Uterus (tissue), 4 donors: ENCODE measurements around the gene DPP10. TPM values are rescaled to one million over a fixed set of nuclear protein-coding genes. Genes with fewer than 3 reads are reported as not detected.

ENCODE experiments used
- DNase-seq, 2 donors: peaks; one replicate each; pipeline ENCODE4 v3.0.0-alpha.2; 2019 to 2020
- H3K27ac ChIP-seq, 2 donors: fragments of 200-600 bp; sonication (generic); 1 replicate in 1 of 2; 2 replicates in 1 of 2; pipeline ENCODE4 v1.5.1; 2016 to 2018
- H3K27me3 ChIP-seq, 2 donors: fragments of 200-600 bp; sonication (generic); one replicate each; pipeline ENCODE4 v1.5.1; 2018 to 2019; ENCODE audit warnings: control low read depth in 1 of 2
- H3K36me3 ChIP-seq, 2 donors: fragments of 200-600 bp; sonication (generic); one replicate each; pipeline ENCODE4 v1.5.1; 2019; ENCODE audit warnings: control low read depth in 1 of 2
- H3K4me1 ChIP-seq, 2 donors: fragments of 200-600 bp; sonication (generic); one replicate each; pipeline ENCODE4 v1.5.1; 2018 to 2019; ENCODE audit warnings: control low read depth in 1 of 2
- H3K4me3 ChIP-seq, 2 donors: fragments of 200-600 bp; sonication (generic); 1 replicate in 1 of 2; 2 replicates in 1 of 2; pipeline ENCODE4 v1.5.1; 2018 to 2019; ENCODE audit warnings: mild to moderate bottlenecking in 1 of 2
- H3K9me3 ChIP-seq, 2 donors: fragments of 200-600 bp; sonication (generic); one replicate each; pipeline ENCODE4 v1.5.1; 2019; ENCODE audit warnings: control low read depth in 1 of 2
- POLR2A ChIP-seq, 2 donors: fragments of 450-650 bp; IDR thresholded peaks; one replicate each; pipeline ENCODE4 v1.6.1; 2016; ENCODE audit warnings: antibody characterized with exemption in 2 of 2, mild to moderate bottlenecking in 1 of 2, moderate library complexity in 1 of 2
- intact Hi-C: fragments of 100-400 bp; cut with DNase I; formaldehyde crosslinking; loops from one replicate; pipeline ENCODE4 v1.15.1; 2023; ENCODE audit warnings: low total_unique reads
- total RNA-seq, 4 donors: library from RNA; depleted of rRNA in 3 of 4; stranded (reverse); fragments of >200 nt in 3 of 4; gene quantifications; one replicate each; pipeline versions ENCODE4 v1.1.0 to v1.2.4, GENCODE V29; 2014 to 2023
- TF ChIP-seq, protein P1 (sequence below), 4 experiments: fragments of 200-600 bp in 2 of 4; fragments of 450-650 bp in 2 of 4; sonication (generic) in 2 of 4; IDR thresholded peaks; one replicate each; pipeline ENCODE4 v1.5.1; 2016 to 2019; ENCODE audit warnings: antibody characterized with exemption in 4 of 4, mild to moderate bottlenecking in 2 of 4, moderate library complexity in 1 of 4
- donor health status: DM: yes; HTN: yes; CAD: no.

The DPP10 gene
- total RNA-seq, 4 donors from 2014 or later = 33.0 TPM; not detected in 3

DNA sequence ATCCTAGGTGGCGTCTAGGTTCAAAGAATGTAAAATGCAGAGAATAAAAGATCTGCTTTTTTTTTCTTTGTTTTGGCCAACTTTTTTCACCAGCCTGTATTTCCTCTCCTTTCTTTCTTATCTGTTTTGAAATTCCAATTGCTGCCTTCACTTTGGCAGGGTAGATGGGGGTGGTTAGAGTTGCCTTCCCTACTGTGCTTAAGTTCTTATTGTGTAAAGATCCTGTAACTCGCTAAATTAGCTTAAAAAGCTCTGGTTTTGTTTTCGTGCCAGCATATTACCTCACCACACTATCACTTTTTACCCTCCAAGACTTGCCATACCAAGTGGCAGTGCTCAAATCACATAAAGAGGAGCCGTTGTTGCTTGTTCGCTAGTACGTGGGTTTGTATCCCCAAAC lies 921.7 kb downstream of the DPP10 start:
- Histone ChIP-seq H3K27ac (no peak overlapping the region), H3K9me3 (no peaks in the 10 kb centered on the region), H3K36me3 (no peaks in the 10 kb centered on the region), H3K4me1 (no peaks in the 10 kb centered on the region), H3K4me3 (no peak overlapping the region), H3K27me3 (no peaks in the 10 kb centered on the region)
- DNase-seq = no peak
- intact Hi-C loops = no loop called here
- TF ChIP-seq, protein P1, sequence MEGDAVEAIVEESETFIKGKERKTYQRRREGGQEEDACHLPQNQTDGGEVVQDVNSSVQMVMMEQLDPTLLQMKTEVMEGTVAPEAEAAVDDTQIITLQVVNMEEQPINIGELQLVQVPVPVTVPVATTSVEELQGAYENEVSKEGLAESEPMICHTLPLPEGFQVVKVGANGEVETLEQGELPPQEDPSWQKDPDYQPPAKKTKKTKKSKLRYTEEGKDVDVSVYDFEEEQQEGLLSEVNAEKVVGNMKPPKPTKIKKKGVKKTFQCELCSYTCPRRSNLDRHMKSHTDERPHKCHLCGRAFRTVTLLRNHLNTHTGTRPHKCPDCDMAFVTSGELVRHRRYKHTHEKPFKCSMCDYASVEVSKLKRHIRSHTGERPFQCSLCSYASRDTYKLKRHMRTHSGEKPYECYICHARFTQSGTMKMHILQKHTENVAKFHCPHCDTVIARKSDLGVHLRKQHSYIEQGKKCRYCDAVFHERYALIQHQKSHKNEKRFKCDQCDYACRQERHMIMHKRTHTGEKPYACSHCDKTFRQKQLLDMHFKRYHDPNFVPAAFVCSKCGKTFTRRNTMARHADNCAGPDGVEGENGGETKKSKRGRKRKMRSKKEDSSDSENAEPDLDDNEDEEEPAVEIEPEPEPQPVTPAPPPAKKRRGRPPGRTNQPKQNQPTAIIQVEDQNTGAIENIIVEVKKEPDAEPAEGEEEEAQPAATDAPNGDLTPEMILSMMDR (IDR thresholded peaks at IDR 0.05) = no peak
- TF ChIP-seq POLR2A (IDR thresholded peaks at IDR 0.05) = no peak

- H3K36me3 ChIP-seq = no peaks in the 10 kb centered on the region
- no peaks in the 10 kb centered on the region for H3K9me3 ChIP-seq
- DNase-seq = no peak
- H3K27ac ChIP-seq = no peak overlapping the region
- H3K4me3 ChIP-seq = no peak overlapping the region
- intact Hi-C loops = no loop called here
- TF ChIP-seq, protein P1 (IDR thresholded peaks at IDR 0.05) = no peak
- no peak for TF ChIP-seq POLR2A (IDR thresholded peaks at IDR 0.05)
- H3K27me3 ChIP-seq = no peaks in the 10 kb centered on the region
- no peaks in the 10 kb centered on the region for H3K4me1 ChIP-seq
Measured at GRCh38 chr2:115369400-115369799, 927.0 kb downstream of the DPP10 start.

- H3K36me3 ChIP-seq = no peaks in the 10 kb centered on the region
- intact Hi-C loops = no loop called here
- no peaks in the 10 kb centered on the region for H3K4me1 ChIP-seq
- no peak overlapping the region for H3K4me3 ChIP-seq
- no peak overlapping the region for H3K27ac ChIP-seq
- DNase-seq = no peak
- H3K27me3 ChIP-seq = no peaks in the 10 kb centered on the region
- H3K9me3 ChIP-seq = no peaks in the 10 kb centered on the region
- no peak for TF ChIP-seq POLR2A (IDR thresholded peaks at IDR 0.05)
- TF ChIP-seq, protein P1 (IDR thresholded peaks at IDR 0.05) = no peak
Measured at GRCh38 chr2:115374981-115375380, 932.5 kb downstream of the DPP10 start.

- TF ChIP-seq POLR2A (IDR thresholded peaks at IDR 0.05) = no peak
- TF ChIP-seq, protein P1 (IDR thresholded peaks at IDR 0.05) = no peak
- intact Hi-C loops = no loop called here
- no peaks in the 10 kb centered on the region for H3K27me3 ChIP-seq
- no peaks in the 10 kb centered on the region for H3K36me3 ChIP-seq
- no peaks in the 10 kb centered on the region for H3K9me3 ChIP-seq
- no peak for DNase-seq
- no peak overlapping the region for H3K27ac ChIP-seq
- no peak overlapping the region for H3K4me3 ChIP-seq
- no peaks in the 10 kb centered on the region for H3K4me1 ChIP-seq
Measured at GRCh38 chr2:115384399-115384798, 942.0 kb downstream of the DPP10 start.

- Histone ChIP-seq H3K4me1 (no peaks in the 10 kb centered on the region), H3K36me3 (no peaks in the 10 kb centered on the region), H3K27ac (no peak overlapping the region), H3K9me3 (no peaks in the 10 kb centered on the region), H3K4me3 (no peak overlapping the region), H3K27me3 (no peaks in the 10 kb centered on the region)
- intact Hi-C loops = no loop called here
- no peak for DNase-seq
- TF ChIP-seq, protein P1 (IDR thresholded peaks at IDR 0.05) = no peak
- TF ChIP-seq POLR2A (IDR thresholded peaks at IDR 0.05) = no peak
Measured at GRCh38 chr2:115386465-115386864, 944.0 kb downstream of the DPP10 start.
